Globus pallidus (tissue), 1 donor: ENCODE measurements around the gene HAVCR1.
"Not testable (repeated sequence)": the region's sequence is repeated elsewhere in the genome, so short reads cannot be mapped to it uniquely, and the experiment has no call there.

Experiments used
- DNase-seq: peaks from one replicate; pipeline ENCODE4 v3.0.0-alpha.2; 2015; ENCODE audit warnings: low spot score

HAVCR1 gene

DNA sequence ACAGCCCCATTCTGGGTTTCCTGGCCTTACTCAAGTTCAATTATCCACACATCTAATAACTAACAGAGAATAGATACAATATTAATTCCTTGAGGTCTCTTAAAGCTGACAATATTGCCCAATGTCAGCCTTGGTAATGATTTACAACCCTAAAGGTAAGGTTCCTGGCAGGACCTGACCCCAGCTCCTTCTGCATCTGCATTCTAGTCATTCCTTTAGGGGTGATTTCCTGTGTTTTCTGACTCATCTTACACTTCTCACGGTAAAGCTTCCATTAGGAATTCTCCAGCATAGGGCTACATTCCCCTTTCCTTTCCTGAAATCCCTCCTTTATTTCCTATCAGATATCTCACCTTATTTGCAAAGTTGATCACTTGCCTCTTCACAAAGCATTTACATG, 9.3 kb downstream of the HAVCR1 start:
- DNase-seq, result no peak

DNA sequence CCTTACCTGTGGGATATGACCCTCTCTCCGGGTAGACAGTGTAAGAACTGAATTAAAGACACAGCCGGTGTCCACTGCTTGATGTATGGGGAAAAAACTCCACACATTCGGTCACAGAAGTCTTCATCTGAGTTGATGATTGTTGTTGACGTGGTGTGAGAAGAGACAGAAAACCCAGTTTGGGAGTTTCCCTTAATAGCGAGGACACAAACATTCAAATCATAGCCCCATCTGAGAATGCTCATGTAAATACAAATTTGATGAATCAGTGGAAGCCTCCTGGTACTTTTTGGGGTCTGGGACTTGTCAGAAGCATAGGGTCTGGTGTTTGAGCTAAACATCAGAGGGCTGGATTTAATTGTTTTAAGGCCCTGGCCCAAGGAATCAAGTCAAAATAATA, 11.0 kb downstream of the HAVCR1 start:
- DNase-seq, result no peak

DNA sequence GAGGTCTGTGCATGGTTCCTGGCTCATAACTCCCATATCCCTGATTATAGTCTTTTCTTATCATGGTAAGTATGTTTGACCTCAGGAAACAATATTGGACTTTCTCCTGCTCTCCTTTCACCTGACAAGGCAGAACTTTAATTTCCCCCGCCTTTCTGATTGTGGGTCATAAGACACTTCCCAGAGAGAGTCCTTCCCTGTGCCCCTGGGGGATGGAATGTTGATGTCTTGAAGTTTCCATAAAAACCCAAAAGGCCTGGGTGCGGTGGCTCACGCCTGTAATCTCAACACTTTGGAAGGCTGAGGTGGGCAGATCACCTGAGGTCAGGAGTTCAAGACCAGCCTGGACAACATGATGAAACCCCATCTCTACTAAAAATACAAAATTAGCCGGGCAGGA, 11.9 kb downstream of the HAVCR1 start:
- DNase-seq, result not testable (repeated sequence)

DNA sequence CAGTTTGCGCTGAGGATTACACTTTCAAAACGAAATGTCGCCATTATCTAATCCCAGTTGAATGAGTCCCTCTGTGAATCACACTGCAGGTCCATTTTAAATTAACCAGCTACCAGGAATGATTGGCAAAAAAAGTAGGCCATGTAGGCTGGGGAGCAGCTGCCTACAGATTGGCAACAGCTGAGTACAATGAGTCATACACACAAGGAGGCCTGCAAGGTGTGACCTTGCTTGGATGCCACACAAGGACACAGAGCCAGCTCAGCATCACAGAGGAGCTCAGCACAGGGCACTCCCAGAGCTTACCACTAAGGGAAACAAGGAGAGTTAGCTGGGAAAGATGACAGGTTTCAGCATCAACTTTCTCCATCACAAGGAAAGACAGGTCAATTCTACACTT, 12.9 kb downstream of the HAVCR1 start:
- no peak for DNase-seq

DNA sequence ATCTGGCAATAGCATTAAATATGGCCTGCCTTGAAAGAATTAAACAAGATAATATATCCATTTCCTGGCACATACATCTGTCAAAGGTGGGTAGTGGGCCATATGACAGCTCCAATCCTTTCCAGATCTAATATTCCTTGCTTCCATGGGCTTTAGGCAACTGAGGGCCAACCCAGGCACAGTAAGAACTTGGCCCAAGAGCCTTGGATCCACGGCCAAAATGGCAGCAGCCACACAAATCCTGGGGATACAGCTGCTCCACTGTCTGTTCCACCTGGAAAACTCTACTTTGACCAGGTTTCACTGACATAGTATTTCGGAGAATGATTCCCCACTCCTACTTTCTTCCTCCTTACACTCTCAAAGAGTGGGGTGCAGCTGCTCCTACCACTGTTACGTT, 13.3 kb downstream of the HAVCR1 start:
- no peak for DNase-seq

DNA sequence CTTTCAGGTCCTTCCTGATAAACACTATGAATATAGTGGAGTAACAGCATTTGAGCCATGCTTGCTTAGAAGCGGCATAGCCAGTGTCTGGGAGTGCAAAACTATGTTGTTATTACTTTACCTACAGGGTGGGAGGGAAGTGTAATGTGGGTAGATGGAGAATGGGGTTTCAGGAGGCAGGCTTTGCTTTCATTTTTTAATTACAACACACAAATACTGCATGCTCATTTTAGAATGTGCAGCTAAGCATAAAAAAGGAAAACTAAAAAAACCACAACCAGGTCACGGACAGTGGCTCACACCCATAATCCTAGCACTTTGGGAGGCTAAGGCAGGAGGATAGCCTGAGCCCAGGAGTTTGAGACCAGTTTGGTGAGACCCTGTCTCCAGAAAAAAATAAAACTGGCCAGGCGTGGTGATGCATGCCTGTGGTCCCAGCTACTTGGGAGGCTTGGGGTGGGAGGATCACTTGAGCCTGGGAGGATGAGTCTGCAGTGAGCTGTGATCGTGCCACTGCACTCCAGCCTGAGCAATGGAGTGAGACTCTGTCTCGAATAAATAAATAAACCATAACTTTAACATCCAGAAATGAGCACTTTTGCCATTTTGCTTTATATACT, 20.2 kb downstream of the HAVCR1 start:
- DNase-seq, result no peak

DNA sequence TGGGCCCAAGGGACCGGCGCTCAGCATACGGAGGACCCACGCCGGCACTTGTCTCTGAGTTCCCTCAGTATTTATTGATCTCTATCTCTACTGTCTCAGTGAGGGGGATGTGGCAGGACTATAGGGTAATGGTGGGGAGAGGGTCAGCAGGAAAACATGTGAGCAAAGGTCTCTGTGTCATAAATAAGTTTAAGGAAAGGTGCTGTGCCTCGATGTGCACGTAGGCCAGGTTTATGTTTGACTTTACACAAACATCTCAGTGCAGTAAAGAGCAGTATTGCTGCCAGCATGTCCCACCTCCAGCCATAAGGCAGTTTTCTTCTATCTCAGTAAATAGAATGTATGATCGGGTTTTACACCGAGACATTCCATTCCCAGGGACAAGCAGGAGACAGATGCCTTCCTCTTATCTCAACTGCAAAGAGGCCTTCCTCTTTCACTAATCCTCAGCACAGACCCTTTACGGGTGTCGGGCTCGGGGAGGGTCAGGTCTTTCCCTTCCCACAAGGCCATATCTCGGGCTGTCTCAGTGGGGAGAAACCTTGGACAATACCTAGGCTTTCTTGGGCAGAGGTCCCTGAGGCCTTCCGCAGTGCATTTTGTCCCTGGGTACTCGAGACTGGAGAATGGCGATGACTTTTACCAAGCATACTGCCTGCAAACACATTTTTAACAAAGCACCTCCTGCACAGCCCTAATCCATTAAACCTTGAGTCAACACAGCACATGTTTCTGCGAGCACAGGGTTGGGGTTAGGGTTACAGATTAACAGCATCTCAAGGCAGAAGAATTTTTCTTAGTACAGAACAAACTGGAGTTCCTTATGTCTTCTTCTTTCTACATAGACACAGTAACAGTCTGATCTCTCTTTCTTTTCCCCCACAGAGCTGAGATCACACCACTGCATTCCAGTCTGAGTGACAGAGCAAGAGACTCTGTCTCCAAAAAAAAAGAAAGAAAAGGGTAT, 24.5 kb downstream of the HAVCR1 start:
- DNase-seq, result not testable (repeated sequence)

DNA sequence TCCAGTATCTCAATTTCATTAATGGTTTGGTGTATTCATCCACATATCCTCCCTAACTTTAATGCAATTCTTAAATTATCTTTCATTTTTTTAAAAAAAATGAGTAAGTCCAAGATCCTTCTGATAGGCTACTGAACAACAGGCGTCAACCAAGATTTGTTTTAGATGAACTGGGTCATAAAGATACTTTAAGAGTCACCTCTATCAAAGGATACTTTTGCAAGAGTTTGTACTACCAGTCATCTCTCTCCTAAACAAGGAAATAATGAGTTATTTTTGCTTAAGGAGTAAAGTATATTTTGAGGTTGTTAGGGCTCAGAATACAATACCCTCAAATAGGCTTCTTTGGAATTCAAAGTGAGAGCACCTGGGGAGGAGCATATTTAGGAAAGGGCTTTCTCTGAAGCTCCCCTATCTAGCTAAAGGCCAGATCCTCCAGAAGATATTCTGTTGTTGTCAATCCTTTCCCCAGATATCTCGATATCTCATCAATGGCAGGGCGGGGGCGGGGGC, 25.8 kb downstream of the HAVCR1 start:
- no peak for DNase-seq

DNA sequence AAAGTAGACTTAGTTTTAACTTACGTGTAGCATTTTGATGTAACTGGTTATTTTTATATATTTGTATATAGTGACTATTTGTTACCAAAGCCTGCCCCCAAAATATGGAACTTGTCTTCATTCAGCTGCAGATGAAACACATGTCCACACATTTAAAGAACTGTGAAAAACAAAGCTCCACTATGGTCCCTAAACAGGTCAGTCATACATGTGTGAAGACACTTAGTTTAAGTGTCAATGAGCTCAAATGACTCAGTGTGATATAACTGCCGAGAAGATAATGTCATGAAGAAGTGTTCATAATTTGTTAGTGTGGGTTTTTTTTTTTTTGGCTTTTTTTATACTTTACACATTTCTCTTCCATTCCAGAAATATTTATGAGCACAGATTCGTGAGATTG, 28.2 kb downstream of the HAVCR1 start:
- DNase-seq, result no peak

DNA sequence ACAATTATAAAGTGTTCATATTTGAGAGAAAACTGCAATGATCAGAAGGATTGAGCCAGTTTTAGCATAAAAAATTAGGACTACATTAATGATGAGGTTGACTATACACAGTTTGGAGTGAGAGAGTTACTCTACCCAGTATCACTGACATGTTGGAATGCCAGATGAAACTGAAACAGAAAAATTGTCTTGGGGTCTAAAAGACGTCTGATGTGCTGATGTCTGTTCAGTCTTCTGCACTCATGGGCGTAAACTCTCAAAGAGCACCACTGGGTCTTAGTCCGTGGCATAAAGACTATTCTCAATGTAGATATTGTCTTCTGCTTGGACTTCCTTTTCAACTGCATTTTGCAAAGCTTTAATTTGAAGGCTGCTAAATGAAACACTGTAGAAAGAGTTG, 29.5 kb downstream of the HAVCR1 start:
- DNase-seq, result no peak

DNA sequence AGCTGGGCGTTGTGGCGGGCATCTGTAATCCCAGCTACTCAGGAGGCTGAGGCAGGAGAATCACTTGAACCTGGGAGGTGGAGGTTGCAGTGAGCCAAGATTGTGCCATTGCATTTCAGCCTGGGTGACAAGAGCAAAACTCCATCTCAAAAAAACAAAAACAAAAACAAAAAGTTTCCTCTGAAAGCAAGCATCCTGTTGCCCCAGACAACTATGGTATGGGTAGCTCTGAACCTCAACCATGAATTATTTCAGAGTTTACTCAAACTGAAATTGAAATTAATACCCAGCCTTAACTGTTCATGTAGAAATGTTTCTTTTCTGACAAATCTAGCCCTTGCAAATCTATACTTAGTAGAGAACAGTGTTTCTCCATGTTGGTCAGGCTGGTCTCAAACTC, 31.3 kb downstream of the HAVCR1 start:
- not testable (repeated sequence) for DNase-seq

DNA sequence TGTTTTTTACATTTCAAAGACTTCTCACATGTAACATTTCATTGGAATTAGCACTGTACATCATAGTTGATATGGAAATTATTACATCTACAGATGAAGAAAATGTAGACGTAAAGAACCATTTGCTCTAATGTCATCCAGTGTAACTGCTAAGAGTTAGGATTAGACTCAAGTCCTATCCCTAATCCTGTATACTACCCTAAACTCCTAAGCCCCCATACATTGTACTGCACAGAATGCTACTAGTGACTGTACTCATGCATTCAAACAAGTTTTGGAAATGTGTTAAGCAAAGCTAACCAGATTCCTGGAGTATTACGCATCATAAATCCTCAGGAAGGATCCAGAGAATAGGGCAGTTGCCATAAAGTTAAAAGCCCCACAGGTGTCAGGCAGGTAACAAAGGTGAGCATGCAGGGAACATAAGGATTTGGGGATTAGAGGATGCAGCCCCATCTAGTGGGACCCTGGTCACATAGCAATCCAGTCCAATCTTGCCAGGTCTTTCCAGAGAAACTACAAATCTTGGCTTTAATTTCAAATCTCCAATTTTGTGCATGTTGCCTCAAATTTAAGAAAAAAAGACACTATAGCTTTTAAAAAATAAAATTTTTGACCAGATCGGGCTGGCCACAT, 32.0 kb downstream of the HAVCR1 start:
- no peak for DNase-seq

DNA sequence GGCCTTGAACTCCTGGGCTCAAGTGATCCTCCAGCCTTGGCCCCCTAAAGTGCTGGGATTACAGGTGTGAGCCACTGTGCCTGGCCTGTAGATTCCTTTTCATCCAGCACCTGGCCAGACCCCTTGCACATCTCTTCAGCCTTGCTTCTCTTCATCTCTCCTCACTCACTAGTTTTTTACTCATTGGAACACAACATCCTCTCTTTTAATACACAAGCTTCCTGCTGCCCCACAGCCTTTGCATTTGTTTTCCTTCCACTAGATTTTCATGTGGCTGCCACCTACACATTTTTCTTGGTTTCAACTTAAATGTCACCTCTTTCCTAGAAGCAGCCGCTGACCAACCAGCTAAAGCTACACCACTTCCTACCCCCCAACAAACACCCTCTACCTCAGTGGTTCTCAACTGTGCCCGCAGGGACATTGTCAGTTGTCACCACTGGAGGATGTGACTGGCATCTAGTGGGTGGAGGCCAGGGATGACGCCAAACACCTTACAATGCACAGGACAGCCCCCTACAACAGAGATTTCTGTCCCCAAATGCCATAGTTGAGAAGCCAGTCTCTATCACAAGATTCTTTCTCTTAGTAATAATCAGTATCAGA, 33.7 kb downstream of the HAVCR1 start:
- no peak for DNase-seq

DNA sequence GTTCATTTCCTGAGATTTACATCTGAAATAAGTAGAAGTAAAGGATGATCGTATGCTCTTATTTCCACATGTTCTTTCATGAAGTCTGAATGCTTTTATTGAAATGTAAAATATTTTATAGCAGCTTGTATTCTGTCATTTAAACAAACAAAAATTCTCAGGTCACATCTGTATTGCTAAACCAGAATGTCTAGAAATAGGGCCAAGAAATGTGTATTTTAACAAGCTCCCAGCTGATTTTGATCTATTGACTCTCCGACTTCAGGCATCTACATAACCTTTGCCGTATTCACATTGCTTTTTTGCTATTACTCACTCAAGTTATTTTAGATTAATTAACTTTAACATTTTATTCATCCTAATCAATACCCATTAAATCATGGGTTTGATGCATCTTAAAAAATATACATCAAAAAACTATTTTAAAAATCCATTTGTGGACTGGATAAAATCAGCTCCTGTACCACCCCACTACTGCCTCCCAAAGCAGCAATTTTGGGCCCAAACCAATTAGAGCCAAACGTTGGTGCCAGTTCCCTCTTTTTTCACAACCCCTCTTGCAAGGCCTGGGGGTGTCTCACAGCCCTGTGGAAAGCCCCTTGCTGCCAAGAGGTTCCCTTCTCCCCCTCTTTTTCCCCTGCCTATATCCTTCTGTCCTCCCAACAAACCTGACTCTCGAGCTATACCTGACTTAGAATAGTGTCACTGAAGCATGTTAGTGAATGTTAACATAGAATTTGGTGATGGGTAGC, 34.5 kb downstream of the HAVCR1 start:
- no peak for DNase-seq

DNA sequence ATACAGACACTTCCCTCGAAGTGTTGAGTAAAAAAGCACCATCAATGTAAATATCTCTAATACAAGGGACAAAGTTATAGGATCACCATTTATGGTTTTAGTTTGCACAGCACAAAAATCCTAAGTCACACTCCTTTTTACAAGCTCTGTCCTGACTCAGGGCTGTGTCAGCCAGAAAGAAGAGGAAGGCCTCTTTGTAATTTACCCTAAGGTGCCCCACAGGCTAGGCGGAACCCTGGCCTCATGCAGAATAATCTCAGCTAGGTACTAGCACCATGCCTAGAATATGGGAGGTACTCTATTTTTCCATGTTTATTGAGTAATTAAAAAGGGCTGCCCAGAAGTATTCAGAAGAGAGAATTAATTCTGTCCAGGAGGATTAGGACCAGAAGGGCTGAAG, 36.9 kb downstream of the HAVCR1 start:
- DNase-seq, result no peak

DNA sequence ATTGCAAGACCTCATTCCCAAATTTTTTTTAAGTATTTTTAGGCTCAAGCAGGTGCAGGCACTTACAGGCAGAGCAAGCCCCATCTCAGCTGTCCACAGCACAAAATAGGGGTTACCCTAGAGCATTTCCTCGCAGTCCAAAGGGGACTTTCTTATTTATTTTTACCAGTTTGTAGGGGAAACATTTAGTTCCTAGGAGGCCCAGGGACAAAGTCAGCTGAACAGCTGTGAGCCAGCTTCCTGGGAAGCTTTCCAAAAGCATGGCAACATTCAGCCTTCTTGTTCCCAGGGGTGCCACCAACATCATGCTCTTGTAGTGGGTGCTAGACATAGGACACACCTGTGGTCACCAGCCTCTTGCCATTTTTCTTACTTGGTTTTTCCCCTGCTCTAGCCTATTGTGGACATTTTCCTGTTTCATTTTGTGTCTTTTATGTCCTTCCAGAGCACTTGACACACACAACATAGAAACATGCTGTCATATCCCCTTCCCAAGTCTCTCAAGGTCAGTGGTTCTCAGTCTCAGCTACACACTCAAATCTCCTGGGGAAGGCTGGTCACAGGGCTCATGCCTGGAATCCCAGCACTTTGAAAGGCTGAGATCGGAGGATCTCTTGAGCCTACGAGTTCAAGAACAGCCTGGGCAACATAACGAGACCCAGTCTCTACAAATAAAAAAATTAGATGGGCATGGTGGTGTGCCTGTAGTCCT, 38.2 kb downstream of the HAVCR1 start:
- no peak for DNase-seq

DNA sequence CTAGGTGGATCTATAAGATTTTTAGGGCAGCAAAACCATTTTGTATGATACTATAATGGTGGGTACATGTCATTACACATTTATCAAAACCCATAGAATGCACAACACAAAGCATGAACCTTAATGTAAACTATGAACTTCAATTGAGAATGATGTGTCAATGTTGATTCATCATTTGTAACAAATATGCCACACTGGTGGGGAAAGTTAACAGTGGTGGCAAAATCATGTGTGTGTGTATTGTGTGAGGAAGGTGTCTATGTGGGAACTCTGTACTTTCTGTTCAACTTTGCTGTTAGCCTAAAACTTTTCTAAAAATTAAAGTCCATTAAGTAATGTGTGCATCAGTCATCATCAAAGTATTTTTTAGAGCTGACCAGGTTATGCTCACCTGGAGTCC, 38.9 kb downstream of the HAVCR1 start:
- DNase-seq, result no peak

DNA sequence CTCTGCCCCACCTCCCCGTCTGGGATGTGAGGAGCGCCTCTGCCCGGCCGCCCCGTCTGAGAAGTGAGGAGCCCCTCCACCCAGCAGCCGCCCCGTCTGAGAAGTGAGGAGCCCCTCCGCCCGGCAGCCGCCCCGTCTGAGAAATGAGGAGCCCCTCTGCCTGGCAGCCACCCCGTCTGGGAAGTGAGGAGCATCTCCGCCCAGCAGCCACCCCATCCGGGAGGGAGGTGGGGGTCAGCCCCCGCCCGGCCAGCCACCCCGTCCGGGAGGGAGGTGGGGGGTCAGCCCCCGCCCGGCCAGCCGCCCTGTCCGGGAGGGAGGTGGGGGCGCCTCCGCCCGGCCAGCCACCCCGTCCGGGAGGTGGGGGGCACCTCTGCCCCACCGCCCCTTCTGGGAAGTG, 44.8 kb downstream of the HAVCR1 start:
- not testable (repeated sequence) for DNase-seq

DNA sequence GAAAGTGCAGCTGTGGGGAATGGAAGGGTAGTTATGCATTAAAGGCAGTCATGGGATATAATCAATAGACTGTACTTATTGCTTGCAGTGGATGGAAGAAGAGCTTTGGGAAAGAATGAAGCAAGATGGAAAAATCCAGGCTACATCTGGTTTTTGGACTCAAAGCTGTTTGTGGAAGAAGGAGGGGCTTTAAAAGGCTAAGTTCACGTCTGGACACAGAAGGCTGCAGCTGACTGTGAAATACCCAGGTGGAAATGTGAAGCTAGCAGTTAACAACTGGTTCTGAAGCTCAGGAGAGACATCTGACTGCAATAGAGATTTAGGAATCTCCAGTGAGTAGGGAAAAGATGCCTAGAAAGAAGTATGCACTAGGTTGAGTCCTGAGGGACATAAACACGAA, 52.7 kb downstream of the HAVCR1 start:
- DNase-seq, result no peak

DNA sequence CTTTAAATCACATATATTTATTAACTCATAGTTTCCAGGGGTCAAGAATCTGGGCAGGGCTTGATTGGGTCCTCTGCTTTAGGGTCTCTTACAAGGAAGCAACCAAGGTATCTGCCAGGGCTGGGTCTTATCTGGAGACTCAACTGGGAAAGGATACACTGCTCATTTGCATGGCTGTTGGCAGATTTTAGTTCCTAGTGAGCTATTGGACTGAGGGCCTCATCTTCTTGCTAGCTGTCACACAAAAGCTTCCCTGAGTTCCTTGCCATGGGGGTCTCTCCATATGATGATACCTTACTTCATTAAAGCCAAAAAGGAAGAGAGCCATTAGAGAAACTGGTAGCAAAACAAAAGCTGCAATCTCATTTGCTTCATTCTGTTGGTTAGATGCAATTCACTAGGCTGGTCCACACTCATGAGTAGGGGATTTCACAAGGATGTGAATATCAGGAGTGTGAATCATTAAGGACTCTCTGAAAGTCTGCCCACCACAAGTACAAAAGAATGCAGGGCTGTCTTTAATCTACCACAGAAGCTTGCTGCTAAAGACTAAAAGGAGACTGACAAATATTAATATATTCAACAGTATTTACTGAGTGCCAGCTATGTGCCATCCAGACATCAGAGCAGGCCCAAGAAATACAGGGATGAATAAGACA, 53.9 kb downstream of the HAVCR1 start:
- DNase-seq, result no peak
